HepG2 (cell line): ENCODE measurements around the gene GNG7. TPM values are rescaled to one million over a fixed set of nuclear protein-coding genes. Genes with fewer than 3 reads are reported as not detected.

Source experiments
- ARID4A ChIP-seq: sonication (generic); formaldehyde crosslinking; IDR thresholded peaks from 2 replicates; pipeline ENCODE4 v1.5.0; 2020; ENCODE audit warnings: mild to moderate bottlenecking, missing genetic modification reagents, borderline replicate concordance
- ATM ChIP-seq: fragments of 450-650 bp; IDR thresholded peaks from 2 replicates; pipeline ENCODE4 v1.7.1; 2017; ENCODE audit warnings: mild to moderate bottlenecking, borderline replicate concordance
- DZIP1 ChIP-seq: sonication (generic); formaldehyde crosslinking; IDR thresholded peaks from 2 replicates; pipeline ENCODE4 v1.5.0; 2020; ENCODE audit warnings: mild to moderate bottlenecking, missing genetic modification reagents
- HNRNPL ChIP-seq: fragments of 200-400 bp; formaldehyde crosslinking; IDR thresholded peaks from 2 replicates; pipeline ENCODE4 v1.6.1; 2017; ENCODE audit warnings: mild to moderate bottlenecking, low read depth, low read length
- MAFF ChIP-seq: IDR thresholded peaks from 2 replicates; pipeline ENCODE4 v1.6.1; 2011; ENCODE audit warnings: low read depth, low read length, improper control_type of control experiment
- MTA3 ChIP-seq: sonication (generic); formaldehyde crosslinking; IDR thresholded peaks from 2 replicates; pipeline ENCODE4 v1.4.0; 2020; ENCODE audit warnings: missing genetic modification reagents
- NKX3-1 ChIP-seq: sonication (generic); formaldehyde crosslinking; IDR thresholded peaks from 2 replicates; pipeline ENCODE4 v1.5.0; 2020; ENCODE audit warnings: missing genetic modification reagents
- PBX2 ChIP-seq: IDR thresholded peaks from 2 replicates; pipeline ENCODE4 v1.6.1; 2016; ENCODE audit warnings: control low read depth
- SAP130 ChIP-seq: IDR thresholded peaks from 2 replicates; pipeline ENCODE4 v1.6.1; 2016; ENCODE audit warnings: low read depth
- SRF ChIP-seq: IDR thresholded peaks from 2 replicates; pipeline ENCODE4 v1.6.1; 2011; ENCODE audit warnings: mild to moderate bottlenecking, low read depth, low read length, moderate library complexity
- STAT6 ChIP-seq: sonication (generic); formaldehyde crosslinking; IDR thresholded peaks from 2 replicates; pipeline ENCODE4 v1.4.0; 2020; ENCODE audit warnings: missing genetic modification reagents, mild to moderate bottlenecking, borderline replicate concordance
- ZBTB42 ChIP-seq: sonication (generic); formaldehyde crosslinking; IDR thresholded peaks from 2 replicates; pipeline ENCODE4 v1.5.0; 2020; ENCODE audit warnings: mild to moderate bottlenecking, missing genetic modification reagents
- ZFY ChIP-seq: sonication (generic); formaldehyde crosslinking; IDR thresholded peaks from 2 replicates; pipeline ENCODE4 v1.4.0; 2020; ENCODE audit warnings: missing genetic modification reagents
- ZKSCAN8 ChIP-seq: IDR thresholded peaks from 2 replicates; pipeline ENCODE4 v1.6.1; 2016; ENCODE audit warnings: borderline replicate concordance, missing genetic modification reagents, missing compliant biosample characterization
- ZNF251 ChIP-seq: sonication (generic); formaldehyde crosslinking; IDR thresholded peaks from 2 replicates; pipeline ENCODE4 v1.9.0; 2021; ENCODE audit warnings: mild to moderate bottlenecking, missing genetic modification reagents
- ZNF333 ChIP-seq: sonication (generic); formaldehyde crosslinking; IDR thresholded peaks from 2 replicates; pipeline ENCODE4 v1.4.0; 2020; ENCODE audit warnings: mild to moderate bottlenecking, missing genetic modification reagents, borderline replicate concordance
- ZNF773 ChIP-seq: sonication (generic); formaldehyde crosslinking; IDR thresholded peaks from 2 replicates; pipeline ENCODE4 v1.4.0; 2020; ENCODE audit warnings: missing genetic modification reagents, borderline replicate concordance
- ZNF784 ChIP-seq: sonication (generic); formaldehyde crosslinking; IDR thresholded peaks from 2 replicates; pipeline ENCODE4 v1.5.1; 2020; ENCODE audit warnings: missing genetic modification reagents, mild to moderate bottlenecking, borderline replicate concordance
- ZSCAN12 ChIP-seq: sonication (generic); formaldehyde crosslinking; IDR thresholded peaks from 2 replicates; pipeline ENCODE4 v1.9.0; 2021; ENCODE audit warnings: mild to moderate bottlenecking, missing genetic modification reagents
- ZSCAN25 ChIP-seq: sonication (generic); formaldehyde crosslinking; IDR thresholded peaks from 2 replicates; pipeline ENCODE4 v1.8.0; 2022; ENCODE audit warnings: mild to moderate bottlenecking, missing genetic modification reagents
- polyA plus RNA-seq, 8 experiments: library from polyadenylated mRNA; depleted of rRNA in 3 of 8; stranded (reverse) in 7 of 8; unstranded in 1 of 8; fragments of >200 nt; fragmentation: Illumina TruSeq in 4 of 8; extraction: Trizol in 4 of 8; gene quantifications; 2 replicates each; pipeline versions ENCODE4 v1.2.1 to v1.2.3, GENCODE V29; 2011 to 2016; ENCODE audit warnings: low read depth in 4 of 8, missing spikeins in 1 of 8, mixed read lengths in 1 of 8; ENCODE audit not compliant: insufficient read depth in 1 of 8
- total RNA-seq, 5 experiments: library from RNA; depleted of rRNA; stranded (reverse); fragments of >200 nt; fragmentation: Illumina TruSeq; extraction: Trizol; gene quantifications; 2 replicates each; pipeline ENCODE4 v1.2.3, GENCODE V29; 2016; ENCODE audit warnings: low read depth in 1 of 5

The GNG7 gene
- total and polyA plus RNA-seq, 2 of the 13 experiments (the other 11 are each of a cell fraction or from before 2014, with no cell fraction given): 1.4 to 3.3 TPM

- TF ChIP-seq ZNF784 (CRISPR knock-in tag): no peak
- TF ChIP-seq ATM: no peak
- no peak for TF ChIP-seq ZNF251
- no peak for TF ChIP-seq ZBTB42
- no peak for TF ChIP-seq ZFY (CRISPR knock-in tag)
- no peak for TF ChIP-seq DZIP1 (CRISPR knock-in tag)
- TF ChIP-seq MTA3 (CRISPR knock-in tag): no peak
- TF ChIP-seq HNRNPL: 0 out of 2 replicates have a peak, but pooled peaks have one; percentile 21
- no peak for TF ChIP-seq ZSCAN25 (CRISPR knock-in tag)
- peak; percentile 63 for TF ChIP-seq MAFF
- TF ChIP-seq STAT6 (CRISPR knock-in tag): no peak
- no peak for TF ChIP-seq ZSCAN12 (CRISPR knock-in tag)
- TF ChIP-seq ZKSCAN8 (CRISPR knock-in tag): no peak
- TF ChIP-seq SAP130: peak; percentile 79
- TF ChIP-seq PBX2: no peak
- no peak for TF ChIP-seq ZNF333
- TF ChIP-seq SRF: no peak
- TF ChIP-seq ZNF773 (CRISPR knock-in tag): no peak
- no peak for TF ChIP-seq ARID4A
- TF ChIP-seq NKX3-1: no peak
These were observed 75.1 kb downstream of the GNG7 start (continued) for GRCh38 chr19:2627319-2627829.
